ENCODE results near the gene TMEM240. TPM values are rescaled to one million over a fixed set of nuclear protein-coding genes. Genes with fewer than 3 reads are reported as not detected.
A peak's percentile ranks its signal among the peaks of the same experiment; 100 is the strongest.

The TMEM240 gene
- total RNA-seq, 1 experiment from 2014 or later, result 8.0 TPM

GRCh38 chr1:1540818-1541628 is 599 bp upstream of the TMEM240 start:
- Mint-ChIP-seq H3K27me3 (ENCODE audit: low read depth) (no peaks in the 10 kb centered on the region), H3K36me3 (peaks cover 10% of the 10 kb centered on the region), H3K4me1 (peaks cover 3% of the 10 kb centered on the region; the same call in 1 of the 2 replicates), H3K4me3 (peak overlapping the region; percentile 46), H3K9me3 (no peaks in the 10 kb centered on the region), H3K27ac (no peak overlapping the region)
- TF ChIP-seq ZNF263 (CRISPR knock-in tag; IDR thresholded peaks at IDR 0.05; ENCODE audit: low read depth) (0 out of 2 replicates have a peak, but pooled peaks have one; percentile 2), HMGA2 (CRISPR knock-in tag; IDR thresholded peaks at IDR 0.05) (no peak), E2F4 (CRISPR knock-in tag; IDR thresholded peaks at IDR 0.05; ENCODE audit: borderline replicate concordance, low read depth) (no peak), USF1 (CRISPR knock-in tag; IDR thresholded peaks at IDR 0.05) (no peak), IRF2 (CRISPR knock-in tag; IDR thresholded peaks at IDR 0.05; ENCODE audit: borderline replicate concordance, low read depth) (no peak), GTF2I (CRISPR knock-in tag; conservative IDR thresholded peaks at IDR 0.05) (0 out of 2 replicates have a peak, but pooled peaks have one; percentile 23), PRDM15 (CRISPR knock-in tag; IDR thresholded peaks at IDR 0.05) (no peak), EMX1 (CRISPR knock-in tag; IDR thresholded peaks at IDR 0.05) (no peak), AFF4 (CRISPR knock-in tag; IDR thresholded peaks at IDR 0.05; ENCODE audit: borderline replicate concordance) (0 out of 2 replicates have a peak, but pooled peaks have one; percentile 74), CTCF (IDR thresholded peaks at IDR 0.05) (no peak), ZNF219 (CRISPR knock-in tag; IDR thresholded peaks at IDR 0.05; ENCODE audit: borderline replicate concordance) (no peak), MAX (CRISPR knock-in tag; IDR thresholded peaks at IDR 0.05) (peak; percentile 82), FOXP1 (CRISPR knock-in tag; IDR thresholded peaks at IDR 0.05; ENCODE audit: borderline replicate concordance) (peak; percentile 79; the same call in 1 of the 2 replicates), CREB1 (CRISPR knock-in tag; IDR thresholded peaks at IDR 0.05) (0 out of 2 replicates have a peak, but pooled peaks have one; percentile 33), JAZF1 (CRISPR knock-in tag; IDR thresholded peaks at IDR 0.05) (no peak), NR2C2 (CRISPR knock-in tag; IDR thresholded peaks at IDR 0.05) (peak; percentile 10; the same call in 1 of the 2 replicates), E2F5 (CRISPR knock-in tag; IDR thresholded peaks at IDR 0.05) (0 out of 2 replicates have a peak, but pooled peaks have one; percentile 40)
- TF ChIP-seq, protein P1, sequence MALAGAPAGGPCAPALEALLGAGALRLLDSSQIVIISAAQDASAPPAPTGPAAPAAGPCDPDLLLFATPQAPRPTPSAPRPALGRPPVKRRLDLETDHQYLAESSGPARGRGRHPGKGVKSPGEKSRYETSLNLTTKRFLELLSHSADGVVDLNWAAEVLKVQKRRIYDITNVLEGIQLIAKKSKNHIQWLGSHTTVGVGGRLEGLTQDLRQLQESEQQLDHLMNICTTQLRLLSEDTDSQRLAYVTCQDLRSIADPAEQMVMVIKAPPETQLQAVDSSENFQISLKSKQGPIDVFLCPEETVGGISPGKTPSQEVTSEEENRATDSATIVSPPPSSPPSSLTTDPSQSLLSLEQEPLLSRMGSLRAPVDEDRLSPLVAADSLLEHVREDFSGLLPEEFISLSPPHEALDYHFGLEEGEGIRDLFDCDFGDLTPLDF (CRISPR knock-in tag; IDR thresholded peaks at IDR 0.05), result peak; percentile 80; the same call in 1 of the 2 replicates
- TF ChIP-seq, protein P2, sequence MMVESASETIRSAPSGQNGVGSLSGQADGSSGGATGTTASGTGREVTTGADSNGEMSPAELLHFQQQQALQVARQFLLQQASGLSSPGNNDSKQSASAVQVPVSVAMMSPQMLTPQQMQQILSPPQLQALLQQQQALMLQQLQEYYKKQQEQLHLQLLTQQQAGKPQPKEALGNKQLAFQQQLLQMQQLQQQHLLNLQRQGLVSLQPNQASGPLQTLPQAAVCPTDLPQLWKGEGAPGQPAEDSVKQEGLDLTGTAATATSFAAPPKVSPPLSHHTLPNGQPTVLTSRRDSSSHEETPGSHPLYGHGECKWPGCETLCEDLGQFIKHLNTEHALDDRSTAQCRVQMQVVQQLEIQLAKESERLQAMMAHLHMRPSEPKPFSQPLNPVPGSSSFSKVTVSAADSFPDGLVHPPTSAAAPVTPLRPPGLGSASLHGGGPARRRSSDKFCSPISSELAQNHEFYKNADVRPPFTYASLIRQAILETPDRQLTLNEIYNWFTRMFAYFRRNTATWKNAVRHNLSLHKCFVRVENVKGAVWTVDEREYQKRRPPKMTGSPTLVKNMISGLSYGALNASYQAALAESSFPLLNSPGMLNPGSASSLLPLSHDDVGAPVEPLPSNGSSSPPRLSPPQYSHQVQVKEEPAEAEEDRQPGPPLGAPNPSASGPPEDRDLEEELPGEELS (CRISPR knock-in tag; IDR thresholded peaks at IDR 0.05), result 0 out of 2 replicates have a peak, but pooled peaks have one; percentile 19
- CTCF ChIA-PET, result no interaction called here
- POLR2A ChIA-PET, result no interaction called here
- ATAC-seq (peak; percentile 9), DNase-seq (ENCODE audit: low spot score) (no peak)
